Calu3 (cell line): ENCODE data around the gene GNPTG. TPM values are rescaled to one million over a fixed set of nuclear protein-coding genes. Genes with fewer than 3 reads are reported as not detected.

Experiments
- BruUV-seq: library from RNA; stranded (reverse); fragments of 400-500 nt; replicated peaks from 2 replicates; lab custom pipeline; 2021; lab: Mats Ljungman, UMichigan
- CTCF ChIA-PET: fragments of 300-600 bp; sonication (Branson Sonifier 250); formaldehyde crosslinking; loops from one replicate; lab custom pipeline; 2022; ENCODE audit warnings: antibody characterized with exemption; lab: Charles Lee
- DNase-seq: peaks from one replicate; pipeline ENCODE4 v3.0.0; 2022
- H3K27ac Mint-ChIP-seq: one replicate; pipeline ENCODE4 v1.8.0; 2022; ENCODE audit warnings: mixed read lengths; ENCODE audit not compliant: unreplicated experiment
- H3K27me3 Mint-ChIP-seq: one replicate; pipeline ENCODE4 v1.8.0; 2022; ENCODE audit warnings: mixed read lengths; ENCODE audit not compliant: unreplicated experiment
- H3K36me3 Mint-ChIP-seq: one replicate; pipeline ENCODE4 v1.8.0; 2022; ENCODE audit warnings: mild to moderate bottlenecking, moderate library complexity, mixed read lengths; ENCODE audit not compliant: insufficient read depth, unreplicated experiment
- H3K4me1 Mint-ChIP-seq: one replicate; pipeline ENCODE4 v1.8.0; 2022; ENCODE audit warnings: mild to moderate bottlenecking, low read depth, mixed read lengths; ENCODE audit not compliant: unreplicated experiment
- H3K4me3 Mint-ChIP-seq: one replicate; pipeline ENCODE4 v1.8.0; 2022; ENCODE audit warnings: mild to moderate bottlenecking, low read depth, moderate library complexity, mixed read lengths; ENCODE audit not compliant: unreplicated experiment
- H3K9me3 Mint-ChIP-seq: one replicate; pipeline ENCODE4 v1.8.0; 2022; ENCODE audit warnings: low read depth, mixed read lengths; ENCODE audit not compliant: unreplicated experiment
- intact Hi-C: fragments of 100-400 bp; cut with micrococcal nuclease; formaldehyde crosslinking; loops from one replicate; pipeline ENCODE4 v1.10.0; 2022; ENCODE audit not compliant: unreplicated experiment
- total RNA-seq: library from RNA; stranded (reverse); gene quantifications from 2 replicates; pipeline ENCODE4 v1.2.3, GENCODE V29; 2022
- TF ChIP-seq, protein P1 (sequence below): fragments of 200-600 bp; IDR thresholded peaks from one replicate; pipeline ENCODE4 v1.8.0; 2022; ENCODE audit warnings: antibody characterized with exemption; ENCODE audit not compliant: unreplicated experiment

GNPTG gene
- total RNA-seq, 1 experiment from 2014 or later: 63.9 TPM

- Mint-ChIP-seq H3K36me3 (peaks cover 9% of the 10 kb centered on the region), H3K4me1 (no peaks in the 10 kb centered on the region), H3K27ac (no peak overlapping the region), H3K4me3 (no peak overlapping the region), H3K9me3 (no peaks in the 10 kb centered on the region), H3K27me3 (no peaks in the 10 kb centered on the region)
- intact Hi-C loops: no loop called here
- BruUV-seq: no TSS peak
- TF ChIP-seq, protein P1, sequence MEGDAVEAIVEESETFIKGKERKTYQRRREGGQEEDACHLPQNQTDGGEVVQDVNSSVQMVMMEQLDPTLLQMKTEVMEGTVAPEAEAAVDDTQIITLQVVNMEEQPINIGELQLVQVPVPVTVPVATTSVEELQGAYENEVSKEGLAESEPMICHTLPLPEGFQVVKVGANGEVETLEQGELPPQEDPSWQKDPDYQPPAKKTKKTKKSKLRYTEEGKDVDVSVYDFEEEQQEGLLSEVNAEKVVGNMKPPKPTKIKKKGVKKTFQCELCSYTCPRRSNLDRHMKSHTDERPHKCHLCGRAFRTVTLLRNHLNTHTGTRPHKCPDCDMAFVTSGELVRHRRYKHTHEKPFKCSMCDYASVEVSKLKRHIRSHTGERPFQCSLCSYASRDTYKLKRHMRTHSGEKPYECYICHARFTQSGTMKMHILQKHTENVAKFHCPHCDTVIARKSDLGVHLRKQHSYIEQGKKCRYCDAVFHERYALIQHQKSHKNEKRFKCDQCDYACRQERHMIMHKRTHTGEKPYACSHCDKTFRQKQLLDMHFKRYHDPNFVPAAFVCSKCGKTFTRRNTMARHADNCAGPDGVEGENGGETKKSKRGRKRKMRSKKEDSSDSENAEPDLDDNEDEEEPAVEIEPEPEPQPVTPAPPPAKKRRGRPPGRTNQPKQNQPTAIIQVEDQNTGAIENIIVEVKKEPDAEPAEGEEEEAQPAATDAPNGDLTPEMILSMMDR: no peak
- CTCF ChIA-PET: no interaction called here
- DNase-seq: no peak
These were observed 33.5 kb downstream of the GNPTG start for GRCh38 chr16:1385232-1385631.

DNA sequence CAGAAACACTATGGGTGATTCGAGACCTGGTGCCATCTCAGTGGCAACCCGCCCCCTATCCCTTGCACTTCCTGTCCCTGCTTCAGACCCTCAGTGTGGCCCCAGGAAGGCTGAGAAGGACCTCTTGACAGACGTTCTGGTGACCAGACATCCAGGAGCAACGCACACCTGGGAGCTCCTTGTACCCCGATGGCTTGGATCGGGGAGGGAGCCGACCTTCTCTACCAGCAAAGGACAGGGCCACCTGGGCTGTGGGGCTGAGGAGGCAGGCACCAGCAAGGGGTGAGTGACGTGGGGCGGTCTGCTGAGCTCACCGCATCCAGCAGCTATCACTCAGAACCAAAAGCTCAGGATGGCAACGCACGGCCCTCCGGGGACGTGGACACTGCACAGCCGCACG lies 35.6 kb downstream of the GNPTG start:
- Mint-ChIP-seq H3K27me3 (no peaks in the 10 kb centered on the region), H3K9me3 (no peaks in the 10 kb centered on the region), H3K4me1 (no peaks in the 10 kb centered on the region), H3K27ac (no peak overlapping the region), H3K4me3 (no peak overlapping the region), H3K36me3 (peaks cover 7% of the 10 kb centered on the region)
- no TSS peak for BruUV-seq
- TF ChIP-seq, protein P1: no peak
- intact Hi-C loops: no loop called here
- DNase-seq: no peak
- CTCF ChIA-PET: interaction anchor here (0.6 kb wide), 1 partner anchor 474 kb away, joined by 7 read pairs; no protein-coding TSS in a partner anchor

DNA sequence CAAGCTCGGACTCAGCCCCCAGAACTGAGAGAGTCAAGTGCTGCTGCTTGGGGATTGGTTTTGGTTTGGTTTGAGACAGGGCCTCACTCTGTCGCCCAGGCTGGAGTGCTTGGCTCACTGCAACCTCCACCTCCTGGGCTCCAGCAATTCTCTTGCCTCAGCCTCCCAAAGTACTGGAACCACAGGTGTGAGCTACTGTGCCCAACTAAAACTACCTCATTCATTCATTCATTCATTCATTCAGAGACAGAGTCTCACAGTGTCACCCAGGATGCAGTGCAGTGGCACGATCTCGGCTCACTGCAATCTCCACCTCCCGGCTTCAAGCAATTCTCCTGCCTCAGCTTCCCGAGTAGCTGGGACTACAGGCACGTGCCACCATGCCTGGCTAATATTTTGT lies 38.0 kb downstream of the GNPTG start:
- Mint-ChIP-seq H3K36me3 (peaks cover 15% of the 10 kb centered on the region), H3K27ac (no peak overlapping the region), H3K4me1 (no peaks in the 10 kb centered on the region), H3K9me3 (no peaks in the 10 kb centered on the region), H3K4me3 (no peak overlapping the region), H3K27me3 (no peaks in the 10 kb centered on the region)
- TF ChIP-seq, protein P1: no peak
- intact Hi-C loops: no loop called here
- CTCF ChIA-PET: interaction anchor here (0.6 kb wide), 1 partner anchor 37 kb away, joined by 3 read pairs; no protein-coding TSS in a partner anchor
- no peak for DNase-seq
- BruUV-seq: no TSS peak

DNA sequence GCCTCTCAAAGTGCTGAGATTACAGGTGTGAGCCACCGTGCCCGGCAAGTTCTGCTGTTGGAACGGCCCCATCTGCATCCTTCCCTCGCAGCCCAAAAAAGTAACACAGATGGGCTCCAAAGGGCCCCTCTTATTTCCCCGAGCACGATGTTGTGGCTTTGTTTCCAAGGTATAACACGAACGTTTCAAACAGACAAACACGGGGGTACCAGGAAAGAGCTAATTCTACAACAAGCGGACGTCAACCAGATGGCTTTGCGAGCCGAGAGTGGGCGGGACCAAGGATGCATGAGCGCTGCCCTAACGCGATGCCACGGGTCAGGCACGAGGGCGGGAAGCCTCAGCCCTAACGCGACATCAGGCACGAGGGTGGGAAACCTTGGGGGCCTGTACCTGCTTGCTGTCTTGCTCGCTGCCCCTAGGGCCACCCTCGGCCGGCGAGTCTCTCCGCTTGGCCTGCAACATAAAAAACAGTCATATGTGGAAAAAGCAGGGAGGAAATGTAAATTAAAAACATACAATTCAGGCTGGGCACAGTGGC lies 38.6 kb downstream of the GNPTG start:
- Mint-ChIP-seq H3K9me3 (no peaks in the 10 kb centered on the region), H3K27ac (no peak overlapping the region), H3K36me3 (peaks cover 15% of the 10 kb centered on the region), H3K27me3 (no peaks in the 10 kb centered on the region), H3K4me1 (no peaks in the 10 kb centered on the region), H3K4me3 (no peak overlapping the region)
- no TSS peak for BruUV-seq
- TF ChIP-seq, protein P1: no peak
- intact Hi-C loops: no loop called here
- no peak for DNase-seq
- CTCF ChIA-PET: no interaction called here
